Hematopoietic multipotent progenitor cell treated with erythropoietin and hydrocortisone succinate and interleukin-3 and kit ligand, for 15 days (in vitro differentiated cells): ENCODE results near the gene TLK2.
"Not testable (repeated sequence)": the region's sequence is repeated elsewhere in the genome, so short reads cannot be mapped to it uniquely, and the experiment has no call there.

Source experiments
- DNase-seq: peaks from one replicate; pipeline ENCODE4 v3.0.0-alpha.2; 2015; ENCODE audit warnings: low spot score

The TLK2 gene

DNA sequence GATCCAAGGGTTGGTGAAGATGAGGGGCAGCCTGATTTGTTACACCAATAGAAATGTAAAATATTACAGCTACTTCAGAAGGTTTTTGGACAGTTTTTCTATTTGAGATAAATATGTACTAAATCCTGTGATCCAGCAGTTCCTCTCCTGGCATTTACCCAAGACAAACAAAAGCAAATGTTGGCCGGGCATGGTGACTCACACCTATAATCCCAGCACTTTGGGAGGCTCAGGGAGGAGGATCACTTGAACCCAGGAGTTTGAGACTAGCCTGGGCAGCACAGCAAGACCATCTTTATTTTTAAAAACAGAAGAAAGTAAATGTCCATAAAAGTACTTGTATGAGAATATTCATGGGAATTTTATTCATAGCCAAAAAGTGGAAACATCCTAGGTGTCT, 84.0 kb downstream of the TLK2 start:
- no peak for DNase-seq

GRCh38 chr17:62565817-62566216, 87.2 kb downstream of the TLK2 start:
- DNase-seq: no peak

GRCh38 chr17:62566996-62567578, 88.5 kb downstream of the TLK2 start:
- no peak for DNase-seq

- no peak for DNase-seq
Observed at GRCh38 chr17:62572488-62572887, 93.9 kb downstream of the TLK2 start.

GRCh38 chr17:62572888-62573401, 94.3 kb downstream of the TLK2 start:
- no peak for DNase-seq

GRCh38 chr17:62573480-62574117, 95.0 kb downstream of the TLK2 start:
- DNase-seq: no peak

DNA sequence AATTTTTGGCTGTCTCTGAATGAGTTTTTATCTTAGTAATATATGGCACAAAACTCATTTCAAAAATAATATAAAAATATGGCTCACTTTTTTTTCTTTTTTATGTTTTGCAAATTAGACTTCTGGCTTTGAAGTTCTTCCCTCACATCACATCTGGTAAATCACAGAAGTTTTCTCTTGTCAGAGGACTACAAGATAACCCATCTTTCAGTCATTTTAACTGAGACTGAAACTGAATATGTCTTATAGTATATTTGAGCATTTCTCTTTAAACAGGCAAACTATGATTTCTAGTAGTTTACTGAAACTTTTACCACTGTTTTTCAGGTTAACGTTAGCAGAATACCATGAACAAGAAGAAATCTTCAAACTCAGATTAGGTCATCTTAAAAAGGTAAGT, 97.8 kb downstream of the TLK2 start:
- DNase-seq: no peak

DNA sequence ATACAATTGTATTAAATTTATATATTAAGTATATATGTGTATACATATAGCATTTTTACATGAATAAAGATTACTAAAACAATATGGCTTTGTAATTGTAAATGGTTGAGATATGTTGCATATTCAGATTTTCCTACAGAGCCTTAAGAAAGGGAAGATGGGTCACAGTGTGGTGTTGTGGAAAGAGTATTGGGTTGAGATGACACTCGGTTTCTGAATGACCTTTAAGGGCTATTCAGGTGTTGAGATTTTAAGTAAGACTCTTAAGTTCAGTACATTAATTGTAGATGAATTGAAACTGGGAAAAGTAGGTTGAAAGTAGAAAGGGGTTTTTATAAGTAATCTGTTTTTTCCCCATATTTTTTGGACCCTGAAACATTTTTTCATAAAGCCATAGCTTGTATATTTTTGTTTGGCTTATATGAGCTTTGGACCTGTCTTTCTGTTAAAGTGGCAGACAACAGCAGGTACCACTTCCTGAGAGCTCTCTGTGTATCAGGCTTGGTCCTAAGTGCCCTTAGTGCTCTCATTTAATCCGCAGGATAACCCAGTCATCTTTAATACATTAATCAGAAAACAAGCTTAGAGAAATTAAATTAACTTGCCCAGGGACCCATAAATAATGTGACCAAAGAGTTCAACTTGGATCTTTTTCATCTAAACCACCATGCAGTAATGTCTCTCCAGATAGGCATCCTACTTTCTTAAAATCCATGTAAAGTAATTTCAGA, 100.3 kb downstream of the TLK2 start:
- DNase-seq: no peak

- no peak for DNase-seq
Observed at GRCh38 chr17:62580947-62581346, 102.3 kb downstream of the TLK2 start.

- no peak for DNase-seq
Observed at GRCh38 chr17:62581764-62582163, 103.1 kb downstream of the TLK2 start.

DNA sequence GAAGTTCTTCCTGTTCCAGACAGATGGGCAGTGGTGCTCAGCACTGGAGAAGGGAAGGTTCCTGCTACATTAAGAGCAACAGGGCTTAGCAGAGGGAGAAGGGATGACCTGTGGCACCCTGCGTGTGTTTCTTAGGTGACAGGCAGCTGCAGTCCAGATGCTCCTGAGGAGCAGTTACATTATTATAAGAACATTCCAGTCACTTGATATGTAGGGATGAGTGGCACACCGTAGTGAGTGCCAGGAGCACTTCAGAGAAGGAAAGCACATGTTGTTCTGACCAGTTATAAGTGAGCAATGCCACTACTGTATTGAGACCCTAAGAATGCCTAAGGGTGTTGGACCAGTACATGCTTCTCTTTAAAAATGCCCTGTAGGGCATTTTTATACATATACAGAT, 108.9 kb downstream of the TLK2 start:
- no peak for DNase-seq

- no peak for DNase-seq
Observed at GRCh38 chr17:62588109-62588508, 109.5 kb downstream of the TLK2 start.

DNA sequence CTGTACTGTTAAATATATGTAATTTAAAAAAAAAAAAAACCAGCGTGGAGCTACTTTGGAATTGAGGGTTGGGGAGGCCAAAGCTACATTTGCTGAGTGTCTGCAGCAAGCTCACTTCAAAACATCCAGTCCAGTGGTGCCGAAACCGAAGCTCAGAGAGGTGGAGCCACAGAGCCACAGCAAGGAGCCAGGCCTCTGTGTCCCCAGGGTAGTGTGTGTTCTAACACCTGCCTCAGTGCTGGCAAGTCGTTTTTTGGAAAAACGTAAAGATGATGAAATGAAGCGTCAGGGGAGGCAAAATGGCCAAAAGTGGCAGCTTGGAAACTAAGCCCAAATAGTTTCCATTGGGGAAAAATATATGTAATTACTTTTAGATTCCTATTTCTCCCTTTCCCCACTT, 112.7 kb downstream of the TLK2 start:
- no peak for DNase-seq

DNA sequence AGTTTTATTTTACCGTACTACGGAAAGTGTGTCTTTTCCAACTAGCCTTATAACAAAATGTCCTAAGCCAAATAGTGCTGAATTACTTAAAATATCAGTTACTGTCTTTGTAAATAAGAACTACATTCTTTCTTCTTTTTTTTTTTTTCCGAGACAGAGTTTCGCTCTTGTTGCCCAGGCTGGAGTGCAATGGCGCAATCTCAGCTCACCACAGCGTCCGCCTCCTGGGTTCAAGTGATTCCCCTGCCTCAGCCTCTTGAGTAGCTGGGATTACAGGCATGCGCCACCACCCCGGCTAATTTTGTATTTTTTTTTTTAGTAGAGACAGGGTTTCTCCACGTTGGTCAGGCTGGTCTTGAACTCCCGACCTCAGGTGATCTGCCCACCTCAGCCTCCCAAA, 113.2 kb downstream of the TLK2 start:
- not testable (repeated sequence) for DNase-seq

DNA sequence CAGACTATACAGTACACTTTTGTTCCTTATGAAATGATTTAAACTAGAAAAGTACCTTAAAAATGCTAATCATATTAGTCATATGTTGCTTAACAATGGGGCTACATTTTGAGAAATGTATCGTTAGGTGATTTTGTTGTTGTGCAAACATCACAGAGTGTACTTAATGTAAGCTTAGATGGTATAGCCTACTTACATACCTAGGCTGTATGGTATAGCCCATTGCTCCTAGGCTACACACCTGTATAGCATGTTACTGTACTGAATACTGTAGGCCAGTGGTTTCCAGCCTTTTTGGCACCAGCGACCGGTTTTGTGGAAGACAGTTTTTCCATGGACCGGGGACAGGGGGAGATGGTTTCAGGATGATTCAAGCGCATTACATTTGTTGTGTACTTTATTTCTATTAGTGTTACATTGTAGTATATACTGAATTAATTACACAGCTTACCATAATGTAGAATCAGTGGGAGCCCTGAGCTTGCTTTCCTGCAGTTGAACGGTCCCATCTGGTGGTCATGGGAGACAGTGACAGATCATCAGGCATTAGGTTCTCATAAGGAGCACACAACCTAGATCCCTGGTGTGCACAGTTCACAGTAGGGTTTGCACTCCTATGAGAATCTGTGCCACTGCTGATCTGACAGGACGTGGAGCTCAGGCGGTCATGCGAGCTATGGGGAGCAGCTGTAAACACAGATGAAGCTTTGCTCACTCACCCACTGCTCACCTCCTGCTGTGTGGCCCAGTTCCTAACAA, 113.9 kb downstream of the TLK2 start:
- no peak for DNase-seq

GRCh38 chr17:62595484-62595883, 116.9 kb downstream of the TLK2 start:
- DNase-seq: no peak

DNA sequence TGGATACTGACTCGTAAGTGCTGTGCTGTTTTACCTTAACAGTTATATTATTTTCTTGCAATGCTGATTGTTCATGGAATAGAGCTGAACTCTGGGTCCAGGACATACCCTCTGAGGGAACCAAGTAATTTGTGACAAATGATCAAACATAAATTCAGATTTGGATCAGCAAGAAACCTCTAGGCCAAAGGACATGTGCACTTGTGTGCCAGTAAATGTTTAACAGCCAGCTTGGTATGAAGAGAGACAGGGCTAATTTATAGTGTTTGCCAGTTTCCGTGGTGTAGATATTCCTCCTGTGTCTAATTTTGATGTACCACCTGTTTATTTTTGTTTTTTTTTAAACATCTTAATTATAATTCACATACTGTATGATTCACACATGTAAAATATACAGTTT, 118.0 kb downstream of the TLK2 start:
- DNase-seq: no peak

- no peak for DNase-seq
Observed at GRCh38 chr17:62597150-62597549, 118.5 kb downstream of the TLK2 start.

DNA sequence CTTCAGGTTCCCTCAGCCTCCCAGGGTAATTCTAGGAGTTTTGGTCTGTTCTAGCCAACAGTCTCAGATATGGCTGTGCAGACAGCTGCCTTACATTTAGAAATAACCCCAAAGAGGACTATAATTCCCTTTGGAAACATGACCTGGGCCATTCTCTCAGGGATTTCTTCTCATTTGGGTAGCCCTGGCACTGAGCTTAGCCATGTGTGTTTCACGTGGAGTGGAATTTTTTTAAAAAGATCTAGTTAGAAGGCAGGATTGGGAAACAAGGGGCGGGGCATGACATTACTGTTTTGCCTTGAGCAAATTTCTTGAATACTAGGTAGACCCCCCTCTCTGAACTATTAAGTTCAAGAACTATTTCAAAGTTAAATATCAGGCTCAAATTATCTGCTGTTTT, 119.3 kb downstream of the TLK2 start:
- DNase-seq: no peak

DNA sequence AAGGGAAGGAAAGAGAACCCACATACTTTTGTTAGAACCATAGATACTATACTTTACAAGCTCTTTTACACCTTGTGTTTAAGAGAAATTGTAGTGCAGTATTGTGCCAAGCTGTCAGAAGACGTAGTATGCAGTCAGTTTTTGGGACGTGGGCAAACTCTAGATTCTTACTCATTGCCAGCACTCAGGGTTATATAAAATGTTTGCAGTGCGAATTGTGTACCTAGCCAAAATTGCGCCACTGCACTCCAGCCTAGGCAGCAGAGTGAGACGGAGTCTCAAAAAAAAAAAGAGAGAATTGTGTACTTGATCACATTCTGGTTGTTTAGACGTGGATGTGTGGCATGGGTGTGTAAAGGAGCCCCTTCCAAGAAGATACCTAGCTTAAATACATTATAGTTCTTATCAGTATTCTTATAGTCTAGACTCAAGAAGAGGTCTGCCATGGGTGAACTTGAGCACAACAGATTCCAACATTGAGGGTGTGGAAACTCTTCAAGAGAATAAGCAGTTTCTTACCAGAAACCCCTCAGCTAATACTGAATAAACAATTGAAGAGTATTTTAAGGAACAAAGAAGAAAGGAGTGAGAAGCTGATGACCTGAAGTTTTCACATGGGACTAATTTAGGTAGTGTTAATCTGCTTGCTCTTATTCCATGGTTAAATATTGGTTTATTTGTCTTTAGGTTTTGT, 121.5 kb downstream of the TLK2 start:
- no peak for DNase-seq

DNA sequence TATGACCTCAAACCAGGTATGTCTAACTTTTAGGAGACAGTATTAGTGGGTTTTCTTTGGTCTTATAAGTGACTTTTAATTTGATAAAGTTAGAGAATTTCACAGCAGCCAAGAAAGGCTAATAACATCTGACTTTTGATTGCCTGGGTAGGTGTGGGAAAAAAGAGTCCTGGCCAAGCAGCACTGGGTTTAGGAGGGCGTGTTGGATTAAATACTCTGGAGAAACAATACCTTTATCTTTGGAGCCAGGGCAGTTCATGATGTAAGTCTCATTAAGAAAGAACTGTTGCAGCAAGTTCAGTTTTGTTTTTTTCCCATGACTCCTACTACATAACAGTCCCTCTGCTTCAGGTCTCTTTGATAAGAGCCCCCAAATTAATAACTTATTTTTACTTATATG, 122.2 kb downstream of the TLK2 start:
- no peak for DNase-seq

- no peak for DNase-seq
Observed at GRCh38 chr17:62601471-62601870, 122.8 kb downstream of the TLK2 start.
